Skin epidermis (tissue), 12 donors: Measurements from ENCODE around the gene YBX2.
A peak's percentile ranks its signal among the peaks of the same experiment; 100 is the strongest.
"Not testable (repeated sequence)": the region's sequence is repeated elsewhere in the genome, so short reads cannot be mapped to it uniquely, and the experiment has no call there.

Experiments
- H3K27ac ChIP-seq, 21 experiments: fragments of 200-600 bp; sonication (generic) in 11 of 21; one replicate each; pipeline ENCODE4 v1.5.0; 2020; ENCODE audit warnings: mild to moderate bottlenecking in 3 of 21, inconsistent platforms in 2 of 21, moderate library complexity in 2 of 21
- H3K4me3 ChIP-seq, 7 experiments: fragments of 200-600 bp; sonication (generic) in 2 of 7; one replicate each; pipeline ENCODE4 v1.5.0; 2020; ENCODE audit warnings: inconsistent platforms in 2 of 7, mild to moderate bottlenecking in 2 of 7, moderate library complexity in 1 of 7

The YBX2 gene

DNA sequence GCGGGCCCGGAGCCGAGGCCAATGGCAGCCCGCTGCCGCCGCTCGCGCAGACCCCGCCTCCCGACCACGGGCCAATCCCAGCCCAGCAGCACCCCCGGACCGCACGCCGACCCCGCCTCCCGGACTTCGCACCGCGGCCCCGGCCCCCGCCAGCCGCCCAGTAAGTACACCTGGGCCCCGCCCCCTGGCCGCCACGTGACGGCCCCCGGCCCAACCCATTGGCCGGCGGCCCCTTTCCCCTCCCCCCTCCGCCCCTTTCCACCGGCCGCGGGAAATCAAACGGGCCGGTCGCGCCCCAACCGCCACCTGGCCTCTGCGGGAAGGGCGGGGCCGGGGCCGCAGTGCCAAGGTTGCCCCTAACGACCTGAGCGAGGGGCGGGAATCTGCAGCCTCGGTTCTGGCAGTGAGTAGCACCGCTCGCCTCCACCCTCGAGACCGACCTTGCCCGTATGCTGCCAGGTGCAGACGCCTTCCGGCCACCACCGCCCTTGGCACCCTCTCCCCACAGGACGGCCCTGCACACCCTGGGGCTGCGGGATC is at the start of gene YBX2:
Gene YBX2 (minus strand): TSS at position 26 of the 540 bp plus-strand sequence. CDS start 139 bp downstream, outside the sequence.
- Histone ChIP-seq H3K4me3 (peak within 1 kb of the TSS in 6 of 7 experiments; percentile 5 to 24 (median 13)), H3K27ac (peak within 1 kb of the TSS in 3 of 21 experiments; percentile 4 to 44 (median 23))

DNA sequence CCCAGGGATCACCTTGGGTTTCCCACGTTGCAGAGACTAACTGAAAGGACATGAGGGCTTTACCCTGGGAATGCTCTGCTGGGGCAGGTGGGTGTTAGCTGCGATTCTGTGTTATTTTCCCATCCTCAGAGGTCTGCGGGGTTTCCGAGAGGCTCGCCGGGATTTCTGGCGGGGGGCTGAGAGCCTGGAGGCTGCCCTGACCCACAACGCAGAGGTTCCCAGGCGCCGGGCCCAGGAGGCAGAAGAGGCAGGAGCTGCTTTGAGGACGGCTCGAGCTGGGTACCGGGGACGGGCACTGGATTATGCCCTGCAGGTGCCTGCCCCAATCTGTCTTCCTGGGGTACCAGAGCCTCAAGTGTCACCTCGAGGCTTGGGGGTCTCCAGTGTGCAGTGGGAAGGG is 48.8 kb upstream of the YBX2 start:
- no peak overlapping the region for H3K27ac ChIP-seq
- no peak overlapping the region for H3K4me3 ChIP-seq

DNA sequence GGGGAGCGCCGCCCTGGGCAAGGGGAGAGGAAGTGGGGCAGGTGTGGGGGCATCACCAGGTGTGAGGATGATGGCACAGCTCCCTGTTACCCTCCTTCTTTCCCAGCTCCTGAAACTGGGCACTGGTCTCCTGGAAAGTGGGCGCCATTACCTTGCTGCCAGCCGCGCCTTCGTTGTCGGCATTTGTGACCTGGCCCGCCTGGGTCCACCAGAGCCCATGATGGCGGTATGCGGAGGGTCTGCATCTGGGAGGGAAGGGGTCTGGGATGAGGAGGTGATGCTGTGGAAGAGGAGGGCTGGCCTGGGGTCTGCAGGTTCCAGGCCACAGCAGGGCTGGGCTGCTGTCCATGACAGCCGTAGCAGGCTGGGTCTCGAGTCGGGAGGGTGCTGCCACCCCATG is 47.4 kb upstream of the YBX2 start:
- H3K4me3 ChIP-seq: no peak overlapping the region
- H3K27ac ChIP-seq: no peak overlapping the region

DNA sequence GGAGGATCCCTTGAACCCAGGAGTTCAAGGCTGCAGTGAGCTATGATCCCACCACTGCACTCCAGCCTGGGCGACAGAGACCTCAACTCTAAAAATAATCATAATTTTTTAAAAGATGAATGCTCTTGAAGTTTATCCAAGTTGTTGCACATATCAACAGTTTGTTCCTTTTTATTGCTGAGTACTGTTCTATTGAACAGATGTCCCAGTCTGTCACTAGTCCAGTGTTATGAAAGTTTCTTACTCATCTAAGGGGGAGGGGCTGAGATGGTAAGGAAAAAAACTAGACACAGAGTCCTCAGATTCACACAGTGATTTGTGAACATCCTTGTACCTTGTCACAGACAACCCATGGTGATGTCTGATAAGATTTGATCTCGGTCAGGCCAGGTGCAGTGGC is 45.7 kb upstream of the YBX2 start:
- peak overlapping the region in 1 of 21 experiments; percentile 20 for H3K27ac ChIP-seq
- no peak overlapping the region for H3K4me3 ChIP-seq

DNA sequence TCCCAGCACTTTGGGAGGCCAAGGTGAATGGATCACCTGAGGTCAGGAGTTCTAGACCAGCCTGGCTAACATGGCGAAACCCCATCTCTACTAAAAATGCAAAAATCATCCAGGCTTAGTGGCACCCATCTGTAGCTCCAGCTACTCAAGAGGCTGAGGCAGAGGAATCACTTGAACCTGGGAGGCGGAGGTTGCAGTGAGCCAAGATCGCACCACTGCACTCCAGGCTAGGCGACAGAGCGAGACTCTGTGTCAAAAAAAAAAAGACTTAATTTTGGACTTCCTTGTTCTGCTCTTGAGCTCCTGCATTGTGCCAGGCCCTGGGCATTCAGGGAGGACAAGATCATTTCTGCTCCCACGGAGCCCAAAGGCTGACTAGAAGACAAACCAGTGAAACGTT is 43.2 kb upstream of the YBX2 start:
- Histone ChIP-seq H3K27ac (peak overlapping the region in 11 of 21 experiments; percentile 43 to 96 (median 81)), H3K4me3 (peak overlapping the region in 6 of 7 experiments; percentile 18 to 47 (median 34))

DNA sequence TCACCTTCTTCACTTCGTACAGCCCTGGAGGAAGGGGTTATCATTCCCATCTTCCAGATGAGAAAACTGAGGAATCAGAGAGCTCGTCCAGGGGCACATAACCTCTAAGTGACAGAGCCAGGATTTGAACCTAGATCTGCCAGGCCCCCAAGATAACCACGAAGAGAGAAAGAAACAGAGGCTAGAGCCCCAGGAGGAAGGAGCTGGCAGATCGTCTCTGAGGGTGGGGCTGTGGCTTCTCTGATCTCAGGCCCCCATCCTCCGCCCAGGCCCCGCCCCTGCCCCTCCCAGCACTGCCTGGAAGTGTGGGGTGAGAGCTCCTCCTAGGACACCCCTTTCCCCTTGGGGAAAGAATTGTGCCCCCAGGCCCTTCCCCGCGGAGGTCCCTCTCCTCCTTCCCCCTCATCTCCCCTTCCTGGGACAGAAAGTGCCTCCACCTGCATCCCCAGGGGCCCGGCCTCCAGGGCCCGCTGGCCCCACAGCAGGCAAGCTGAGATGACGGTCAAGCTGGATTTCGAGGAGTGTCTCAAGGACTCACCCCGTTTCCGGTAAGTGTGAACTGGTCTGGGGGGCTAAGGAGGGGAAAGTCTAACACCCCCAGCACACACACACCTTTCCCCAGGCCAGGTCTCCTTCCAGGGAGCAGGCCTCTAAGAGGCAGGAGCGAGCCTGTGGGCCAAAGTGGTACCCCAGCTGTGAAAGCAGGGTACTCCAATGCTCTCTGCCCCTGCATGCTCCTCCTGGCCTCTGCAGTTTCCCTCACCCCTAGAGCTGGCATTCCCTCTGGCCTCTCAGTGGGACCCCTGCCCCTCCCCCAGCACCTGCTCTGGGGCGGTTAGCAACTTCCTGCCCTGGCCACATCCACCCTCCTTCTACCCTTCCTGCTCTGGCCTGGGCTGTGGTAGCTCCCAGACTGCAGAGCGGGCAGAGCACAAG is 42.1 kb upstream of the YBX2 start, which contains the start of gene ACAP1:
Gene ACAP1 (plus strand): TSS at position 290 of the 936 bp plus-strand sequence. CDS start 206 bp downstream, at position 496.
- Histone ChIP-seq H3K27ac (peak within 1 kb of the TSS in 16 of 21 experiments; percentile 6 to 96 (median 73)), H3K4me3 (peak within 1 kb of the TSS; percentile 18 to 47 (median 33))

DNA sequence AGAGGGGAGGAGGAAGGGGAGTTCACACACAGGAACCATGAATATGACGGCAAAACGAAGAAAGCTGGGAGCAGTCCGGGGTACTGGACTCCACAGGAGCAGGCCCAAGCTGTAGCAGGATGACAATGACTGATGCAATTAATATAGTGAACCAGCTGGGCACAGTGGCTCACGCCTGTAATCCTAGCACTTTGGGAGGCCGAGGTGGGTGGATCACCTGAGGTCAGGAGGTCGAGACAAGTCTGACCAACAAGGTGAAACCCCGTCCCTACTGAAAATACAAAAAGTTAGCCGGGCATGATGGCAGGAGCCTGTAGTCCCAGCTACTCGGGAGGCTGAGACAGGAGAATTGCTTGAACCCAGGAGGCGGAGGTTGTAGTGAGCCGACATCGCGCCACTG is 41.3 kb upstream of the YBX2 start:
- H3K4me3 ChIP-seq: not testable (repeated sequence)
- H3K27ac ChIP-seq: peak overlapping the region in 11 of 21 experiments; percentile 43 to 96 (median 73)

DNA sequence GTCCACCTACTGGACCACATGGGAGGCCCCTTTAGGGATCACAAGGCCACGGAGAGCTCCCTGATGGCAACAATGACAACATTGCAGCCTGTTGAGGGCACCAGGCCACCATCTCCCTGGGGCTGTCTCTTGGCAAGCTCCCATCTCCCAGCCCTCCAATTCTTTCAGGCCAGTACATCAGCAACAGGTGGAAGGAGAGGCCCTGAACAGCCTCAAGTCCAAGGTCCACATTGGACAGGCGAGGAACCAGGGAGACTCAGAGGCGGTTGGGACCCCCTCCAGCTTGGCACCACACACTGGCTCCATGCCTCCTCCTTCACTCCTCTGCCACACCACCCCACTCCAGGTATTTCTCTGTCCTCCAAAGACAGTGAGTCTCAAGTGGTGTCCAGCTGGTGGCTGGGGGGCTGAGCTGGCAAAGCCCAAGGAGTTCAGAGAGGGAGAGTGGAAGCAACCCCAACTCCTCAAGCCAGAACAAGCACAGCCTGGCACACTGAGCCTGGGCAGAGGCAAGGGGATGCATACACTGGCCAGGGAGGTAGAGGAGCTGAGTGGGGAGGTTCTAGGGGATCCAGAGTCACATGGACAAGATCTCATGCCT is 40.6 kb upstream of the YBX2 start:
- Histone ChIP-seq H3K4me3 (no peak overlapping the region), H3K27ac (peak overlapping the region in 5 of 21 experiments; percentile 85 to 96 (median 94))

DNA sequence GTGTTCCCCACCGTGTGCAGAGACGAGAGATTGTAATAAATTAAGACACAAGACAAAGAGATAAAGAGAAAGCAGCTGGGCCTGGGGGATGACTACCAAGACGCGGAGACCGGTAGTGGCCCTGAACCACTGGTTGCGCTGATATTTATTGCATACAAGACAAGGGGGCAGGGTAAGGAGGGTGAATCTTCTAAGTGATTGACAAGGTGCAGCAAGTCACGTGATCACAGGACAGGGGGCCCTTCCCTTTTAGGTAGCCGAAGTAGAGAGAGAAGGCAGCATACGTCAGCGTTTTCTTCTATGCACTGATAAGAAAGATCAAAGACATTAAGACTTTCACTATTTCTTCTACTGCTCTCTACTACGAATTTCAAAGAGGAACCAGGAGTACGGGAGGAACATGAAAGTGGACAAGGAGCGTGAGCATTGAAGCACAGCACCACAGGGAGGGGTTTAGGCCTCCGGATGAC is 38.2 kb upstream of the YBX2 start:
- not testable (repeated sequence) for H3K4me3 ChIP-seq
- H3K27ac ChIP-seq: peak overlapping the region in 3 of 21 experiments; percentile 44 to 59 (median 58)

DNA sequence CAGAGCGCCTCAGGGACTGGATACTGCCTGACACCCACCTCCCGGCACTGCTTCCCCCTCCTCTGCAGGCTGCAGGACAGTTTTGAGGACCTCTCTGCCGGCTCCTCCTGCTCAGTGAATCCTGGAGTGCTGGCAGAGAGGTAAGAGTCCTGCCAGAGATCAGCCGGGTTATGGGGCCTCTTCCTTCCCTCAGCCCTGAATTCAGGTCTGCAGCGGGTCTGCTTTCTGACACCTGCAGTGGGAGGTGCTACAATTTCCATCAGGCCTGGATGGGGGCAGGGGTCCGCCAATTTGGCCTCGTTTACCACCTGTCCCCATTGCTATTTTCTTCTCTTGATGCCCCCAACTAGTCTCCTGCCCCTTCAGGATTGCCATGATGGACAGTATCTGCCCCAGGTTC is 37.7 kb upstream of the YBX2 start:
- peak overlapping the region in 4 of 21 experiments; percentile 34 to 59 (median 51) for H3K27ac ChIP-seq
- H3K4me3 ChIP-seq: no peak overlapping the region

DNA sequence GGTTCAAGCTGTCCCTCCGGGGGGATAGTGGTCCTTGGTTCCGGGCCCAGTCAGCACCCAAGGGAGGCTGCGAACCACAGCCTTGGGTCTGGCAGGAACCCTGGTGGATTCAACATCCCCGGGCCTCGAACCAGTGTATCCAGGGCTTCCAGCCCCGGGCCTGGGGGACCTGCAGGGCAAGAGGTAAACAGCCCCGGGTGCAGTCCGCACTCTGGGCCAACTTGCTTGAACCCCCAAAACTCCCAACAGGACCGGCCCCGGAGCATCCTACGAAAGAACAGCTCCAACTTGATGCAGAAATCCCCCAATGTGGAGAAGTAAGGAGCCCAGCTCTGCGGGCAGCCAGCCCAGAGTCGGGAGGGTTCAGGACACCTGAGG is 36.2 kb upstream of the YBX2 start:
- Histone ChIP-seq H3K27ac (peak overlapping the region in 20 of 21 experiments; percentile 37 to 97 (median 91)), H3K4me3 (peak overlapping the region; percentile 57 to 88 (median 74))

DNA sequence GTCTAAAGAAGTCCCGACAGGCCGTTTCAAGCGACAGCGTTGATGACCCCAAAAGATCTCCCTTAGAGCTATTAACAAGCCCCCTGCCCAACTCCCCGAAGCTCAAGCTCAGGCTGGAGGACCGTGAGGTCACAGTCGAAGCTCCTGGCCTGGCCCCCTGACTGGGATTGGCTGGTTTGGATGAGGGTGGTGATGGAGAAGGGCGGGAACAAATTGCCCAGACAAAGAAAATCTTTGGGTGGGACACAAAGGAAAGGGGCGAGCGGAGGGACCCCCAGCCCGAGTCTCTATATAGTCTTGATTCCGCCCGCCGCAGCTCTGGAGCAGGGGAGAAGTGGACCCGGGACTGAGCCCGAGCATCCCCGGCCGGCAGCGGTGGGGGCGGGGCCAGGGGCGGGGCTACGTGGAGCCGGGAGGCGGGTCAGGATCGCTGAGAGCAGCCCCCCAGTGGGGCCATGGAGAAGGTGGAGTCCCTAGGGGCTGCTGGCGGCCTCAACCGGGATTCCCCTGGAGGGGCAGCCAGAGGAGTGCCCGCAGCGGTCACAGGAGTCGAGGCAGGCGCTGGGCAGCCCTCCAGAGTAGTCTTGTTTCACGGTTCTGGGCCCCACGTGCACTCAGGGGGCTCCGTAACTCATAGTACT is 35.7 kb upstream of the YBX2 start:
- H3K27ac ChIP-seq: peak overlapping the region; percentile 48 to 97 (median 92)

DNA sequence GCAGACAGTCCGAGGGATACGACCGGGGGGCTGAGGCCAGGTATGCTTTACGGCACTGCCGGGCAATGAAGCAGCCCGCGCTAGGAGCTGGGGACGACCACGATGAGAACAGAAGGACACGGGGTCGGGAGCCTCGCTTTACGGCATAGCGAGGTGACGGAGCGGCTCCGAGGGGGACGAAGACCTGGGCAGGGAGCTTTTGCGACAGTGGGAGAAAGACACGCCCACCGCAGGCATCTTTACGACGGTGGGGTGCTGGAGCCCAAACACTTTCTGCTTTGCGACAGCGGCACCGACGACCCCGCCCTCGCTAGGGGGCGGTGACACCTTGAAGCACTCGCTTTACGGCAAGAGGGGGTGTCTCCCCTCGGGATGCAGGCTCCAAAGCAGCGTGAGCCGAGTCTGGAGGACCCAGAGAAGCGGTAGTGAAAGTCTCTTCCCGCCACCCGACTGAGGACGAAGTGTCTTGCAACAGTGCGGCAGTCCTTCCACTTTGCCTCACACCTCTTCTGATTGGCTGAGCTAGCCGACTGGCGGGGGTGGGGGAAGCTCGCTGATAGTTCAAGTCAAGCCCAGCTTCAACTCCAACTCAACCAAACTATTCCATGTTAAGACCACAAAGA is 35.0 kb upstream of the YBX2 start:
- H3K4me3 ChIP-seq: peak overlapping the region; percentile 57 to 88 (median 74)
- H3K27ac ChIP-seq: peak overlapping the region; percentile 48 to 97 (median 92)

More for the DNA sequence above, 35.7 kb upstream of the YBX2 start:
- H3K4me3 ChIP-seq: peak overlapping the region; percentile 57 to 88 (median 74)

DNA sequence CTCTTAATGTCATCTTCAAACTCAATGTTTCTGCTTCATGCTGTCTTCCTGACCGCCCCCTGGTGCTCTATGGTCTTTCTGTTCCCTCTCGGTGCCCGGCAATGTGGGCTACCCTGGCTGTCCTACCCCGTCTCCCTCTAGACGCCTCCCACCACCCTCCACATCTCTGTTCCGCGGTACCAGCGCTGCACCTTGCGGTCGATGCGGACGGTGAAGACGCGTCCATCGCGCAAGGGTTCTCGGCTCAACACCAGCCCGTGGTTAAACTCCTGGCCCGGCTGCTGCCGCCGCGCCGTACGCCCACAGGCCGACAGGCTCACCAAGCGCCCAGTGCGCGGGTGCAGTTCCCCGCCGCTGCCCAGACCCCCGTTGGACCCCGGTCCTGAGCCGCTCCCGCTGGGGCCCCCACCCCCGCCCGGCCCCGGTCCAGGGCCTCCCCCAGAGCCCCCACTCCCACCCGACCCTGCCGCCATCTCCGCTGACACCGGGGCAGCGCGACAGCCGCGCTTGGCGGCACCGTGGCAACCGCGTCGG is 34.5 kb upstream of the YBX2 start, which contains the start of gene NEURL4:
Gene NEURL4 (minus strand): TSS at position 496 of the 534 bp plus-strand sequence. CDS start 23 bp downstream, at position 473.
- Histone ChIP-seq H3K27ac (peak within 1 kb of the TSS; percentile 48 to 97 (median 92)), H3K4me3 (peak within 1 kb of the TSS; percentile 57 to 88 (median 74))

DNA sequence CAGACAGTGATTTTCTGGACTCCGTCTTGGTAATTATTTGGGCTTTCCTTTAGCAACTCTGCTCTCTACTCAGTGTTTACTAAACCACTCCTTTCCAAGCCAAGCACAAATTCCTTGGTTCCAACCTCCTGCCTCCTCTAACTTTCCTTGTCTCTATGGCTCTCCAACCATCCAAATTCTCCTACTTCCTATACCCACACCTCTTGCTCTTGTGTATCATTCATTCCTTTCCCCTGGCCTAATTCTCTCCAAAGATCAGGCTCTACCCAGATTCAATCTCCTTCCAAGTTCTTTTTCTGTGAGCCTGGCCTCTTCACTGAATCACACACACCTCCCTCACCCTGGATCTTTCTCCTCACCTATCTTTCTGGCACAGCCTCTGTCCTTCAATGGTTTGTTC is 33.6 kb upstream of the YBX2 start:
- peak overlapping the region in 1 of 7 experiments; percentile 71 for H3K4me3 ChIP-seq
- H3K27ac ChIP-seq: peak overlapping the region in 6 of 21 experiments; percentile 89 to 97 (median 91)

DNA sequence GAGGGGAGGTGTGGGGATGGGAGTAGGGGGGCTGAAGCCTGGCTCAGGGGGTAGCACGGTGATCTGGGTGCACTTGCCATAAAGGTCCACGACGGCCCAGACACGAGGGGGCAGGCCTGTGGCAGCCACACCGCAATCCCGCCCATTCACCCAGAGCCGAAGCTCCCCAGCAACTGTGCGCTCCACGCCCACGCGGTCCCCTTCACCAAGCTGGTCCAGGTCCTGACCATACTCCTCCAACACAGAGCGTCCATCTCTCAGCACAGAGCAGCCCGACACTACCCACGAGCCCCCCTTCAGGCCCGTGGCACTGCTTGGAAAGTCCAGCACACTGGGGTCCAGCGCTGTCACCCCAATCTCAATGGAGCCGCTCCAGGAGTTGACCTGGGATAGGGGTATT is 33.1 kb upstream of the YBX2 start:
- no peak overlapping the region for H3K4me3 ChIP-seq
- no peak overlapping the region for H3K27ac ChIP-seq

DNA sequence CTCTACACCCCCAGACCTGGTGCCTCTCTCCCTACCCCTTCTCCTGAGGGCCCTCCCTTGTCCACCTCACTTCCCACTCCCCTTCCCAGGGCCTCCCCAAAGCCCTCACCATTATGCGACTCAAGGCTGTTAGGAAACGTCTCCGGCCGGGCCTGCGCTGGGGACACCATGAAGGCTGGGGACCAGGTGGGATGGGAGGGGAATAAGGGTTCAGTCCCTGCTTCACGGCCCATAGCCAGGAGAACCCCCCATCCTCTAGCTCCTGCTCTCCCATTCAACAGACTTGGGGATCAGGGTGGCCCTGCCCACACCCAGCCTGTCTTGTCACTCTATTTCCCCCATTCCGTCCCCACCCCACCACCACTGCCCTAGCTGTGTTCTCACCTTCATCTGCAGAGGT is 32.6 kb upstream of the YBX2 start:
- Histone ChIP-seq H3K27ac (no peak overlapping the region), H3K4me3 (no peak overlapping the region)

DNA sequence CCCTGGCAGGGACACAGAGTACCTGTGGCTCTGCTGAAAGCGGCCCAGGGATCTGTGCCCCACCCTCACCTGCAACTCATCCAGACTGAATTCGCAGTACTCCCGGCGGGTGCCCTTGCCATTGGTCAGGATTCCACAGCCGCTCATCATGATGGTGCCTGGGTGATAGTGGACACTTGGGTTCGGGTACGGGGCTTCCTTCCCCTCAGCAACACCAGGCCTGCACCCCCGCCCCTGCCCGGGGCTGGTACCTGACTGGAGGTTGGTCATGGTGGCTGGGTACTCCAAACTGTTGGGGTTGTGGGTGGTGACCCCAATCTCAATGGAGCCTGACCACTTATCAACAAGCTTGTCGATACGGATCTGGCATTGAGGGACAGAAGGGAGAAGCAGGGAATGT is 31.7 kb upstream of the YBX2 start:
- H3K27ac ChIP-seq: no peak overlapping the region
- H3K4me3 ChIP-seq: no peak overlapping the region
